Panc1 (cell line): ENCODE data around the gene SLC39A8. TPM values are rescaled to one million over a fixed set of nuclear protein-coding genes. Genes with fewer than 3 reads are reported as not detected.

Source experiments
- ATAC-seq: fragments of 200-7000 bp; cut with Tn5 transposase; 2 replicates; pipeline ENCODE4 v1.9.1; 2020; ENCODE audit warnings: mild to moderate bottlenecking, moderate library complexity
- BruUV-seq: library from RNA; stranded (reverse); fragments of 400-500 nt; replicated peaks from 2 replicates; lab custom pipeline; 2021; lab: Mats Ljungman, UMichigan
- CTCF ChIA-PET: fragments of 300-600 bp; sonication (Branson Sonifier 250); formaldehyde crosslinking; loops from one replicate; lab custom pipeline; 2022; ENCODE audit warnings: antibody characterized with exemption; lab: Charles Lee
- POLR2A ChIA-PET: fragments of 300-600 bp; sonication (Branson Sonifier 250); formaldehyde crosslinking; loops from one replicate; lab custom pipeline; 2022; ENCODE audit warnings: antibody characterized with exemption; lab: Charles Lee
- DNase-seq: peaks from one replicate; pipeline ENCODE4 v3.0.0-alpha.2; 2010; ENCODE audit warnings: low read depth, low spot score
- H3K27ac ChIP-seq: 2 replicates; pipeline ENCODE4 v1.5.1; 2011; ENCODE audit warnings: mild to moderate bottlenecking, low read length, inconsistent platforms
- H3K27me3 ChIP-seq: fragments of 200-500 bp; sonication (Bioruptor generic); 2 replicates; pipeline ENCODE4 v1.6.0; 2014; ENCODE audit warnings: low read length, inconsistent platforms; ENCODE audit not compliant: control insufficient read depth, insufficient read depth
- H3K36me3 ChIP-seq: fragments of 200-500 bp; sonication (Bioruptor generic); 2 replicates; pipeline ENCODE4 v1.5.1; 2014; ENCODE audit warnings: inconsistent platforms, mild to moderate bottlenecking, low read length, moderate library complexity; ENCODE audit not compliant: control insufficient read depth, insufficient read depth
- H3K4me1 ChIP-seq: 2 replicates; pipeline ENCODE4 v1.5.1; 2011; ENCODE audit warnings: inconsistent platforms, mild to moderate bottlenecking, low read length, moderate library complexity; ENCODE audit not compliant: control insufficient read depth, insufficient read depth
- H3K4me3 ChIP-seq, 2 experiments: 2 replicates each; pipeline ENCODE4 v1.5.1; 2011 to 2012; ENCODE audit warnings: low read depth in 2 of 2, low read length in 2 of 2, mild to moderate bottlenecking in 2 of 2, inconsistent platforms in 1 of 2, moderate library complexity in 1 of 2
- H3K9me3 ChIP-seq: fragments of 200-500 bp; sonication (Bioruptor generic); 2 replicates; pipeline ENCODE4 v1.5.1; 2014; ENCODE audit warnings: low read depth, mild to moderate bottlenecking, inconsistent platforms, low read length, moderate library complexity; ENCODE audit not compliant: control insufficient read depth, insufficient read depth
- POLR2AphosphoS5 ChIP-seq: IDR thresholded peaks from 2 replicates; pipeline ENCODE4 v1.6.1; 2012; ENCODE audit warnings: mild to moderate bottlenecking, low read depth, low read length, moderate library complexity
- SIN3A ChIP-seq: IDR thresholded peaks from 2 replicates; pipeline ENCODE4 v1.6.1; 2012; ENCODE audit warnings: low read depth, mild to moderate bottlenecking, low read length, moderate library complexity, borderline replicate concordance; ENCODE audit not compliant: insufficient read depth
- TCF7L2 ChIP-seq: IDR thresholded peaks from 2 replicates; pipeline ENCODE4 v1.6.1; 2011; ENCODE audit warnings: mild to moderate bottlenecking, low read depth, low read length, inconsistent platforms
- in situ Hi-C: cut with HindIII; loops from 2 replicates; pipeline ENCODE4 v1.10.0; 2016; ENCODE audit warnings: low sequenced_read_pairs, low pct_unique_long_range_greater_than_20kb
- intact Hi-C: fragments of 100-400 bp; cut with micrococcal nuclease; formaldehyde crosslinking; loops from one replicate; pipeline ENCODE4 v1.10.0; 2022; ENCODE audit not compliant: unreplicated experiment
- total RNA-seq: library from RNA; stranded (reverse); gene quantifications from one replicate; pipeline ENCODE4 v1.2.1, GENCODE V29; 2021; ENCODE audit not compliant: unreplicated experiment
- TF ChIP-seq, protein P1 (sequence below), 2 experiments: IDR thresholded peaks; 2 replicates each; pipeline ENCODE4 v1.6.1; 2011 to 2012; ENCODE audit warnings: low read depth in 2 of 2, control low read depth in 1 of 2, low read length in 1 of 2, mild to moderate bottlenecking in 1 of 2, moderate library complexity in 1 of 2; ENCODE audit not compliant: insufficient read depth in 1 of 2
- TF ChIP-seq, protein P2 (sequence below): fragments of 450-650 bp; IDR thresholded peaks from 2 replicates; pipeline ENCODE4 v1.5.1; 2017; ENCODE audit warnings: mild to moderate bottlenecking

SLC39A8 gene
- total RNA-seq, 1 experiment from 2014 or later: 1.4 TPM

DNA sequence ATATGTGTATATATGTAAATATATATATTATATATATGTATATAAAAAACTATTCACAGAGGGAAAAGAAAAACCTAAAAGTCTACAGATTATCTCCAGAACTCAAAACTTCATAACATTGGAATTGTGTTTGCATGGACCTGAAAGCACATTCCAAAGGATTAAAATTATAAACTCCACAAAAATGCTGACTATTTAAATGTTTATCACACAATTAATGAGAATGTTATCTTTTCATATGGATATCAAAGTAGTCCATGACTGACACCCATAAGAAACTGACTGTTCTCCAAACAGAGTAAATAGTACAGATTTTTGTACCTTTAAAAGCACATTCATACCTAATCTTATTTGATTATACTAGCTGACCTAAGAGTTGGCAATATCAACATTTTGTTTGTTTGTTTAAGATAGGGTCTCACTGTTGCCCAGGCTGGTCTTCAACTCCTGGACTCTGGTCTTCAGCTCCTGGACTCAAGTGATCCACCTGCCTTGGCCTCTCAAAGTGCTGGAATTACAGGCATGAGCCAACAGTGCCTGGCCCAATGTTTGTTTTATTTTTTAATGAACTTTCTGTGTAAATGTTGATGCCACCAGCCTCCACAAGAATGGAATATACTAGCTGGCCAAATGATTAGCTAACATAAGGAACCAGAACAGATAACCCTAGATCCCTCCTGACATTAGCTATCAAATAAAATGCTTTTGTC lies 50.0 kb downstream of the SLC39A8 start:
- Histone ChIP-seq H3K4me3 (no peak overlapping the region), H3K4me1 (no peaks in the 10 kb centered on the region), H3K27ac (no peak overlapping the region), H3K36me3 (no peaks in the 10 kb centered on the region), H3K9me3 (no peaks in the 10 kb centered on the region), H3K27me3 (no peaks in the 10 kb centered on the region)
- CTCF ChIA-PET: no interaction called here
- in situ Hi-C loops: no loop called here
- POLR2A ChIA-PET: no interaction called here
- ATAC-seq: no peak
- BruUV-seq: no TSS peak
- DNase-seq: no peak
- TF ChIP-seq, protein P1, sequence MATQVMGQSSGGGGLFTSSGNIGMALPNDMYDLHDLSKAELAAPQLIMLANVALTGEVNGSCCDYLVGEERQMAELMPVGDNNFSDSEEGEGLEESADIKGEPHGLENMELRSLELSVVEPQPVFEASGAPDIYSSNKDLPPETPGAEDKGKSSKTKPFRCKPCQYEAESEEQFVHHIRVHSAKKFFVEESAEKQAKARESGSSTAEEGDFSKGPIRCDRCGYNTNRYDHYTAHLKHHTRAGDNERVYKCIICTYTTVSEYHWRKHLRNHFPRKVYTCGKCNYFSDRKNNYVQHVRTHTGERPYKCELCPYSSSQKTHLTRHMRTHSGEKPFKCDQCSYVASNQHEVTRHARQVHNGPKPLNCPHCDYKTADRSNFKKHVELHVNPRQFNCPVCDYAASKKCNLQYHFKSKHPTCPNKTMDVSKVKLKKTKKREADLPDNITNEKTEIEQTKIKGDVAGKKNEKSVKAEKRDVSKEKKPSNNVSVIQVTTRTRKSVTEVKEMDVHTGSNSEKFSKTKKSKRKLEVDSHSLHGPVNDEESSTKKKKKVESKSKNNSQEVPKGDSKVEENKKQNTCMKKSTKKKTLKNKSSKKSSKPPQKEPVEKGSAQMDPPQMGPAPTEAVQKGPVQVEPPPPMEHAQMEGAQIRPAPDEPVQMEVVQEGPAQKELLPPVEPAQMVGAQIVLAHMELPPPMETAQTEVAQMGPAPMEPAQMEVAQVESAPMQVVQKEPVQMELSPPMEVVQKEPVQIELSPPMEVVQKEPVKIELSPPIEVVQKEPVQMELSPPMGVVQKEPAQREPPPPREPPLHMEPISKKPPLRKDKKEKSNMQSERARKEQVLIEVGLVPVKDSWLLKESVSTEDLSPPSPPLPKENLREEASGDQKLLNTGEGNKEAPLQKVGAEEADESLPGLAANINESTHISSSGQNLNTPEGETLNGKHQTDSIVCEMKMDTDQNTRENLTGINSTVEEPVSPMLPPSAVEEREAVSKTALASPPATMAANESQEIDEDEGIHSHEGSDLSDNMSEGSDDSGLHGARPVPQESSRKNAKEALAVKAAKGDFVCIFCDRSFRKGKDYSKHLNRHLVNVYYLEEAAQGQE (IDR thresholded peaks at IDR 0.05; ENCODE audit: insufficient read depth in 1 of 2, low read depth in 2 of 2, low read length in 1 of 2): no peak
- TF ChIP-seq POLR2AphosphoS5 (no peak), TCF7L2 (no peak), SIN3A (no peak)
- TF ChIP-seq, protein P2, sequence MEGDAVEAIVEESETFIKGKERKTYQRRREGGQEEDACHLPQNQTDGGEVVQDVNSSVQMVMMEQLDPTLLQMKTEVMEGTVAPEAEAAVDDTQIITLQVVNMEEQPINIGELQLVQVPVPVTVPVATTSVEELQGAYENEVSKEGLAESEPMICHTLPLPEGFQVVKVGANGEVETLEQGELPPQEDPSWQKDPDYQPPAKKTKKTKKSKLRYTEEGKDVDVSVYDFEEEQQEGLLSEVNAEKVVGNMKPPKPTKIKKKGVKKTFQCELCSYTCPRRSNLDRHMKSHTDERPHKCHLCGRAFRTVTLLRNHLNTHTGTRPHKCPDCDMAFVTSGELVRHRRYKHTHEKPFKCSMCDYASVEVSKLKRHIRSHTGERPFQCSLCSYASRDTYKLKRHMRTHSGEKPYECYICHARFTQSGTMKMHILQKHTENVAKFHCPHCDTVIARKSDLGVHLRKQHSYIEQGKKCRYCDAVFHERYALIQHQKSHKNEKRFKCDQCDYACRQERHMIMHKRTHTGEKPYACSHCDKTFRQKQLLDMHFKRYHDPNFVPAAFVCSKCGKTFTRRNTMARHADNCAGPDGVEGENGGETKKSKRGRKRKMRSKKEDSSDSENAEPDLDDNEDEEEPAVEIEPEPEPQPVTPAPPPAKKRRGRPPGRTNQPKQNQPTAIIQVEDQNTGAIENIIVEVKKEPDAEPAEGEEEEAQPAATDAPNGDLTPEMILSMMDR: no peak
- intact Hi-C loops: no loop called here

DNA sequence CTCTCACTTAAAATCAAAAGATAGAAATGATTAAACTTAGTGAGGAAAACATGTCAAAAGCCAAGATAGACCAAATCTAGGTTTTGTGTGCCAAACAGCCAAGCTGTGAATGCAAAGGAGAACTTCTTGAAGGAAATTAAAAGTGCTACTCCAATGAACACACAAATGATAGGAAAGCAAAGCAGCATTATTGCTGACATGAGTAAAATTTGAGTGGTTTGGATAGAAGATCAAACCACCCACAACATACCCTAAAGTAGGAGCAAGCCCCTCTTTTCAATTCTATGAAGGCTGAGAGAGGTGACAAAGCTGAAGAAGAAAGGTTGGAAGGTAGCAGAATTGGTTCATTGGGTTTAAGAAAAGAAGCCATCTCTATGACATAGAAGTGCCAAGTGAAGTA lies 56.8 kb downstream of the SLC39A8 start:
- Histone ChIP-seq H3K36me3 (no peaks in the 10 kb centered on the region), H3K4me3 (no peak overlapping the region), H3K9me3 (no peaks in the 10 kb centered on the region), H3K4me1 (no peaks in the 10 kb centered on the region), H3K27ac (no peak overlapping the region), H3K27me3 (no peaks in the 10 kb centered on the region; the same call in 1 of the 2 replicates)
- ChIA-PET CTCF (no interaction called here), POLR2A (no interaction called here)
- ATAC-seq (no peak), DNase-seq (no peak)
- BruUV-seq: no TSS peak
- intact Hi-C loops (no loop called here), in situ Hi-C loops (no loop called here)
- TF ChIP-seq POLR2AphosphoS5: no peak
- TF ChIP-seq, protein P2: no peak
- no peak for TF ChIP-seq TCF7L2
- TF ChIP-seq, protein P1 (IDR thresholded peaks at IDR 0.05; ENCODE audit: insufficient read depth in 1 of 2, low read depth in 2 of 2, low read length in 1 of 2): no peak
- TF ChIP-seq SIN3A: no peak
